ENCODE results near the gene TRAPPC12.

Gene TRAPPC12

GRCh38 chr2:3470856-3471737 is 91.6 kb downstream of the TRAPPC12 start:
- DNase-seq: no peak

GRCh38 chr2:3472296-3472695 is 92.8 kb downstream of the TRAPPC12 start:
- DNase-seq: no peak

GRCh38 chr2:3472966-3473365 is 93.5 kb downstream of the TRAPPC12 start:
- DNase-seq: no peak

GRCh38 chr2:3475771-3476170 is 96.3 kb downstream of the TRAPPC12 start:
- DNase-seq: no peak

- DNase-seq: no peak
These were observed 97.0 kb downstream of the TRAPPC12 start for GRCh38 chr2:3476321-3476984.

GRCh38 chr2:3476985-3477327 is 97.5 kb downstream of the TRAPPC12 start:
- no peak for DNase-seq

GRCh38 chr2:3478846-3479385 is 99.4 kb downstream of the TRAPPC12 start:
- DNase-seq: no peak

- no peak for DNase-seq
These were observed 100.2 kb downstream of the TRAPPC12 start for GRCh38 chr2:3479430-3480320.

- no peak for DNase-seq
These were observed 101.0 kb downstream of the TRAPPC12 start for GRCh38 chr2:3480352-3481010.

- no peak for DNase-seq
These were observed 101.5 kb downstream of the TRAPPC12 start for GRCh38 chr2:3481011-3481400.

GRCh38 chr2:3481736-3482362 is 102.4 kb downstream of the TRAPPC12 start:
- DNase-seq: no peak

- DNase-seq: no peak
These were observed 102.9 kb downstream of the TRAPPC12 start for GRCh38 chr2:3482363-3482821.

- DNase-seq: no peak
These were observed 103.9 kb downstream of the TRAPPC12 start for GRCh38 chr2:3483227-3483985.

- no peak for DNase-seq
These were observed 104.8 kb downstream of the TRAPPC12 start for GRCh38 chr2:3483986-3484960.

- DNase-seq: no peak
These were observed 105.7 kb downstream of the TRAPPC12 start for GRCh38 chr2:3485166-3485565.

GRCh38 chr2:3486047-3487027 is 106.8 kb downstream of the TRAPPC12 start:
- DNase-seq: no peak

- no peak for DNase-seq
These were observed 107.5 kb downstream of the TRAPPC12 start for GRCh38 chr2:3487028-3487425.

GRCh38 chr2:3487432-3487831 is 107.9 kb downstream of the TRAPPC12 start:
- DNase-seq: no peak
